Measurements from ENCODE around the gene ACACA. TPM values are rescaled to one million over a fixed set of nuclear protein-coding genes. Genes with fewer than 3 reads are reported as not detected.
A peak's percentile ranks its signal among the peaks of the same experiment; 100 is the strongest.

ACACA gene
- total and polyA plus RNA-seq, 9 donors: 10.9 to 104 (median 37.9) TPM

DNA sequence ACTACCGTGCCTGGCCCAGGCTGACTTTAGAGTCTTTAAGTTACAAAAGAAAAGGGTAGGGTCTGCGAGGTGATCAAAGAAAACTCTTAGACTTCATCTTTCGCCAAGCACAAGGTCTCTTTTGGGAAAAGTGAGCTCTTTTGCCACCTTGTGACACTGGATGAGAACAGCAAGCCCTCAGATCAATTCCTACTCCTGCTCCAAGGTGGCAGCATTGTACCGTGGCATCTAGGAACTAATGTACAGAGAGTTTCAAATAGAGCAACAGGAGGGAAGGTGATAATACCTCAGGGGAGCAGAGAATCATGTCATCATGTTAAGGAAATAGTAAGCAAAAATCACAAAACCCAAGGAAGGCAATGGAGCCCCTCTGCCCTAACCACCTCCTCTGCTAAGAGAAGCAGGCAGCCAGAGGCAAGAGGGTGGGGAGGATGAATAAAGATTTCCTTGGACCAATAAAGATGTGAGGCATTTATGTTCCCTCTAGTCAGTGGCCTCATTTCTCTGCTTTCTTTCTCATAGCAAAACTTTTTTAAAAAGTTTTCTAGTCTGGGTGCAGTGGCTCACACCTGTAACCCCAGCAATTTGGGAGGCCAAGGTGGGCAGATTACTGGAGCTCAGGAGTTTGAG lies 33.0 kb downstream of the ACACA start:
- TF ChIP-seq, protein P1, sequence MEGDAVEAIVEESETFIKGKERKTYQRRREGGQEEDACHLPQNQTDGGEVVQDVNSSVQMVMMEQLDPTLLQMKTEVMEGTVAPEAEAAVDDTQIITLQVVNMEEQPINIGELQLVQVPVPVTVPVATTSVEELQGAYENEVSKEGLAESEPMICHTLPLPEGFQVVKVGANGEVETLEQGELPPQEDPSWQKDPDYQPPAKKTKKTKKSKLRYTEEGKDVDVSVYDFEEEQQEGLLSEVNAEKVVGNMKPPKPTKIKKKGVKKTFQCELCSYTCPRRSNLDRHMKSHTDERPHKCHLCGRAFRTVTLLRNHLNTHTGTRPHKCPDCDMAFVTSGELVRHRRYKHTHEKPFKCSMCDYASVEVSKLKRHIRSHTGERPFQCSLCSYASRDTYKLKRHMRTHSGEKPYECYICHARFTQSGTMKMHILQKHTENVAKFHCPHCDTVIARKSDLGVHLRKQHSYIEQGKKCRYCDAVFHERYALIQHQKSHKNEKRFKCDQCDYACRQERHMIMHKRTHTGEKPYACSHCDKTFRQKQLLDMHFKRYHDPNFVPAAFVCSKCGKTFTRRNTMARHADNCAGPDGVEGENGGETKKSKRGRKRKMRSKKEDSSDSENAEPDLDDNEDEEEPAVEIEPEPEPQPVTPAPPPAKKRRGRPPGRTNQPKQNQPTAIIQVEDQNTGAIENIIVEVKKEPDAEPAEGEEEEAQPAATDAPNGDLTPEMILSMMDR (IDR thresholded peaks at IDR 0.05): peak; percentile 64 to 90 (median 78)
- no peak for TF ChIP-seq POLR2A (IDR thresholded peaks at IDR 0.05)
- peak; percentile 45 to 60 (median 56) for DNase-seq
- 7 to 15% (median 11%) methylated on average over 4 of the region's 4 CpGs for WGBS, 3 donors
- intact Hi-C loops (cut with DNase I): loop anchor here in 2 of 4 donors (10.0 kb wide), 2 partner anchors 71 to 759 kb away; no protein-coding TSS in a partner anchor
- Histone ChIP-seq H3K36me3 (no peaks in the 10 kb centered on the region), H3K9me3 (no peaks in the 10 kb centered on the region), H3K27ac (no peak overlapping the region), H3K4me1 (ENCODE audit: insufficient read depth) (no peaks in the 10 kb centered on the region), H3K4me3 (no peak overlapping the region), H3K27me3 (no peaks in the 10 kb centered on the region)

DNA sequence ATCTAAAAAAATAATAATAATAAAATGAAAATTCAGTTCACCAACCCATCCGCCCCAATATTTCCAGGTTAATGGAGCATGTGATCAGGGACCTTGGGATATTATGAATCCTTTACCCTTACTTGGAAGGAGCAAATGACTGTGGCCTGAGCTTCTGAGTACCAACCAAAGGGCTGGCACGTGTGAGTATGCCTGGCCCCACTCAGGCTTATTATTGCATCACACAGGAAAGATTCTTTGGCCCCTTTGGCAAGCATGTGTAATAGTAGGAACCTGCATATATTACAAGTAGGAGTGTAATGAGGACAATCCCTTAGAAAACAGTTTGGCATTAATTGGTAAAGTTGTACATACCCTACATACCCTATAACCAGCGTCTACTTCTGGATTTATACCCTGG lies 38.1 kb downstream of the ACACA start:
- TF ChIP-seq EP300 (IDR thresholded peaks at IDR 0.05) (no peak), POLR2A (IDR thresholded peaks at IDR 0.05) (no peak)
- TF ChIP-seq, protein P1 (IDR thresholded peaks at IDR 0.05): no peak
- Histone ChIP-seq H3K4me1 (ENCODE audit: insufficient read depth) (no peaks in the 10 kb centered on the region), H3K27ac (no peak overlapping the region), H3K4me3 (no peak overlapping the region), H3K9me3 (no peaks in the 10 kb centered on the region), H3K27me3 (no peaks in the 10 kb centered on the region), H3K36me3 (no peaks in the 10 kb centered on the region)
- WGBS, 3 donors: 84 to 90% (median 87%) methylated on average over 3 of the region's 3 CpGs
- DNase-seq: no peak
- intact Hi-C loops (cut with DNase I): no loop called here

DNA sequence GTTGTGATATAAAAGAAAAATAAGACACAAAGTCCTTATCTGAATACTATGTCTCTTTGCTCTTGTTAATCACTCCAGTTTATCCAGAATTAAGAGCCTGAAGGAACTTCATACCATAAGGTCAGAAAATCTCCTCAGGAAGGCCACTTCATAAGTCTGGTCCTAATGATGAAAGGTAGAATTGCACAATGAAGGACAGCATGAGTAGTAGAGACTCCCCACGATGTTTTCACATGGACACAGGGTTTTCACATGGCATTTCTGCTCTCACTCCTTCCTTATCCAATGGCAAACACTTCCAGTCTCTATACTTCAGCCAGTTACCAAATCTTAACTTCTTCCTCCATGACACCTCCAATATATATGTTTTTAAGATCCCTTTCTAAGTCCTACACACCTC lies 41.0 kb downstream of the ACACA start:
- no peak for DNase-seq
- Histone ChIP-seq H3K9me3 (no peaks in the 10 kb centered on the region), H3K36me3 (no peaks in the 10 kb centered on the region), H3K4me3 (no peak overlapping the region), H3K4me1 (ENCODE audit: insufficient read depth) (no peaks in the 10 kb centered on the region), H3K27ac (no peak overlapping the region), H3K27me3 (no peaks in the 10 kb centered on the region)
- TF ChIP-seq POLR2A (IDR thresholded peaks at IDR 0.05) (no peak), EP300 (IDR thresholded peaks at IDR 0.05) (no peak)
- TF ChIP-seq, protein P1 (IDR thresholded peaks at IDR 0.05): no peak
- intact Hi-C loops (cut with DNase I): no loop called here
- WGBS, 3 donors: 63 to 82% (median 77%) methylated on average over 1 of the region's 1 CpG

DNA sequence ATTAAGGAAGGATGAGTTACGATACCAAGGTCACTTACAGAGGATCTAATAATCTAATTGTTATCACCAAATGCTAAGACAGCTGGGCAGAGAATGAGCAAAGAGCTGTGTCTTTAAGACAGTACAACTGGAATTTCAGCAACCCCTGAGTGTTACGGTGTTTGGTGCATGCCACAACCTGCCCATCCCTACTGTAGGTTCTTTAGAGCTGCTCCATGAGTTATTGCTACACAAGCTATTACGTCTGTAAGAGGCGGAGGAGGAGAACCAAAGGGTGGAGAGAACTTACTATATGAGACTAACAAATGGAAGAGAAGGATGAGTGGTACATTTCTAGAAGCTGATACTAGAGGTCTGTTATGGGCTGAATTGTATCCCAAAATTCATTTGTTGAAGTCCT lies 45.1 kb downstream of the ACACA start:
- Histone ChIP-seq H3K36me3 (no peaks in the 10 kb centered on the region), H3K27ac (no peak overlapping the region), H3K27me3 (no peaks in the 10 kb centered on the region), H3K4me1 (ENCODE audit: insufficient read depth) (peaks cover 1% of the 10 kb centered on the region), H3K4me3 (no peak overlapping the region), H3K9me3 (no peaks in the 10 kb centered on the region)
- no peak for DNase-seq
- 79 to 91% (median 85%) methylated on average over 4 of the region's 4 CpGs for WGBS, 3 donors
- TF ChIP-seq, protein P1 (IDR thresholded peaks at IDR 0.05): no peak
- TF ChIP-seq POLR2A (IDR thresholded peaks at IDR 0.05) (no peak), EP300 (IDR thresholded peaks at IDR 0.05) (no peak)
- intact Hi-C loops (cut with DNase I): no loop called here

All from ovary (tissue), 9 donors.